Upper lobe of left lung (tissue), 4 donors: ENCODE data around the gene ARHGEF26.

ENCODE experiments used
- EP300 ChIP-seq, 4 donors: sonication (generic); formaldehyde crosslinking; IDR thresholded peaks; one replicate each; pipeline ENCODE4 v1.5.1; 2017; ENCODE audit warnings: antibody characterized with exemption in 4 of 4, control low read depth in 2 of 4
- POLR2A ChIP-seq, 4 donors: fragments of 450-650 bp; IDR thresholded peaks; one replicate each; pipeline ENCODE4 v1.5.1; 2016 to 2017; ENCODE audit warnings: antibody characterized with exemption in 4 of 4, mild to moderate bottlenecking in 2 of 4
- POLR2AphosphoS5 ChIP-seq, 2 donors: sonication (generic); formaldehyde crosslinking; IDR thresholded peaks; one replicate each; pipeline ENCODE4 v1.5.1; 2017; ENCODE audit warnings: antibody characterized with exemption in 2 of 2
- TF ChIP-seq, protein P1 (sequence below), 6 experiments: fragments of 450-650 bp in 4 of 6; fragments of 200-600 bp in 2 of 6; sonication (generic) in 2 of 6; IDR thresholded peaks; one replicate each; pipeline ENCODE4 v1.5.1; 2016 to 2019; ENCODE audit warnings: antibody characterized with exemption in 6 of 6

DNA sequence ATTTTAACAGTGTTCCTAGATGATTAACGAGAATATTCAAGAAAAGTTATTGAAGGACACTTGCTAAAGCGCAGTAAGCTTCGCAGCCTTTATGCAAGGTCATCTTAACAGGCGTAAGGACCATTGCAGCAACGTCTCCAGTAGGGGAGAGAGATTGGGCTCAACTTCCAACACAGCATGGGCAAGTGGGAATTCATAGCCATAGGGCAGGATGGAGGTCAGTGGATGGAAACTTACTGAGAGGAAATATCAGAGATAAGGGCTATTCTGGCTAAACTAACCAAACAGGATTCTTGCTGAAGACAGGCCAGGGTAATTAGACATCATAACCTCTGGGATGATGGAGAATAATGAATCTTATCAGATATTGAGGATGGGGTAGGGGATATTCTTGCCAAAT, 120.3 kb downstream of the ARHGEF26 start:
- TF ChIP-seq POLR2A (IDR thresholded peaks at IDR 0.05) (no peak), EP300 (IDR thresholded peaks at IDR 0.05) (no peak), POLR2AphosphoS5 (IDR thresholded peaks at IDR 0.05) (no peak)
- TF ChIP-seq, protein P1, sequence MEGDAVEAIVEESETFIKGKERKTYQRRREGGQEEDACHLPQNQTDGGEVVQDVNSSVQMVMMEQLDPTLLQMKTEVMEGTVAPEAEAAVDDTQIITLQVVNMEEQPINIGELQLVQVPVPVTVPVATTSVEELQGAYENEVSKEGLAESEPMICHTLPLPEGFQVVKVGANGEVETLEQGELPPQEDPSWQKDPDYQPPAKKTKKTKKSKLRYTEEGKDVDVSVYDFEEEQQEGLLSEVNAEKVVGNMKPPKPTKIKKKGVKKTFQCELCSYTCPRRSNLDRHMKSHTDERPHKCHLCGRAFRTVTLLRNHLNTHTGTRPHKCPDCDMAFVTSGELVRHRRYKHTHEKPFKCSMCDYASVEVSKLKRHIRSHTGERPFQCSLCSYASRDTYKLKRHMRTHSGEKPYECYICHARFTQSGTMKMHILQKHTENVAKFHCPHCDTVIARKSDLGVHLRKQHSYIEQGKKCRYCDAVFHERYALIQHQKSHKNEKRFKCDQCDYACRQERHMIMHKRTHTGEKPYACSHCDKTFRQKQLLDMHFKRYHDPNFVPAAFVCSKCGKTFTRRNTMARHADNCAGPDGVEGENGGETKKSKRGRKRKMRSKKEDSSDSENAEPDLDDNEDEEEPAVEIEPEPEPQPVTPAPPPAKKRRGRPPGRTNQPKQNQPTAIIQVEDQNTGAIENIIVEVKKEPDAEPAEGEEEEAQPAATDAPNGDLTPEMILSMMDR (IDR thresholded peaks at IDR 0.05), result no peak
